ENCODE measurements around the gene NFATC4. TPM values are rescaled to one million over a fixed set of nuclear protein-coding genes. Genes with fewer than 3 reads are reported as not detected.

NFATC4 gene
- total RNA-seq, 1 experiment from 2014 or later: 10.7 TPM

DNA sequence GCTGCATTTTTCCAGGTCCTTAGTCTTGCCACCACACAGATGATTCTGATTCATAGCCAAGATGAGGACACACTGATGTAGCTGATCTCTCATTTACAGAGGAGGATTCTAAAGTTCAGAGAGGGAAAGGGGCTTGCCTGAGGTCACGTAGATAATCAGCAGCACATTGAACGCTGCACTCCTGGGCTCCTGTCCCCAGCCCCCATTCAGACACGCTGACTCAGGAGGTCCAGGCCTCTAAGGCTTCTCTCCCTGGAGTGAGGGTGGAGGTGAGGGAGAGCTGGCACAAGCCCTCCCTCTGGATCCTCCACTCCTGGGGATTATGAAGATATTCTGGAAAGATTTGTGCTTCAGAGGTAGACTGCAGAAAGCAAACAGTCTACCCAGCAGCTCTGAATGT is 10.3 kb downstream of the NFATC4 start:
- Mint-ChIP-seq H3K4me3 (ENCODE audit: low read depth, unreplicated experiment) (no peak overlapping the region), H3K36me3 (ENCODE audit: insufficient read depth, unreplicated experiment) (no peaks in the 10 kb centered on the region), H3K9me3 (ENCODE audit: low read depth, unreplicated experiment) (no peaks in the 10 kb centered on the region), H3K27ac (ENCODE audit: unreplicated experiment) (no peak overlapping the region), H3K4me1 (ENCODE audit: low read depth, unreplicated experiment) (no peaks in the 10 kb centered on the region), H3K27me3 (ENCODE audit: unreplicated experiment) (no peaks in the 10 kb centered on the region)
- no peak for DNase-seq
- no TSS peak for BruUV-seq (replicated peaks)
- TF ChIP-seq, protein P1, sequence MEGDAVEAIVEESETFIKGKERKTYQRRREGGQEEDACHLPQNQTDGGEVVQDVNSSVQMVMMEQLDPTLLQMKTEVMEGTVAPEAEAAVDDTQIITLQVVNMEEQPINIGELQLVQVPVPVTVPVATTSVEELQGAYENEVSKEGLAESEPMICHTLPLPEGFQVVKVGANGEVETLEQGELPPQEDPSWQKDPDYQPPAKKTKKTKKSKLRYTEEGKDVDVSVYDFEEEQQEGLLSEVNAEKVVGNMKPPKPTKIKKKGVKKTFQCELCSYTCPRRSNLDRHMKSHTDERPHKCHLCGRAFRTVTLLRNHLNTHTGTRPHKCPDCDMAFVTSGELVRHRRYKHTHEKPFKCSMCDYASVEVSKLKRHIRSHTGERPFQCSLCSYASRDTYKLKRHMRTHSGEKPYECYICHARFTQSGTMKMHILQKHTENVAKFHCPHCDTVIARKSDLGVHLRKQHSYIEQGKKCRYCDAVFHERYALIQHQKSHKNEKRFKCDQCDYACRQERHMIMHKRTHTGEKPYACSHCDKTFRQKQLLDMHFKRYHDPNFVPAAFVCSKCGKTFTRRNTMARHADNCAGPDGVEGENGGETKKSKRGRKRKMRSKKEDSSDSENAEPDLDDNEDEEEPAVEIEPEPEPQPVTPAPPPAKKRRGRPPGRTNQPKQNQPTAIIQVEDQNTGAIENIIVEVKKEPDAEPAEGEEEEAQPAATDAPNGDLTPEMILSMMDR (IDR thresholded peaks at IDR 0.05; ENCODE audit: unreplicated experiment): no peak
- intact Hi-C loops (cut with micrococcal nuclease; ENCODE audit: unreplicated experiment): no loop called here
- CTCF ChIA-PET: no interaction called here

DNA sequence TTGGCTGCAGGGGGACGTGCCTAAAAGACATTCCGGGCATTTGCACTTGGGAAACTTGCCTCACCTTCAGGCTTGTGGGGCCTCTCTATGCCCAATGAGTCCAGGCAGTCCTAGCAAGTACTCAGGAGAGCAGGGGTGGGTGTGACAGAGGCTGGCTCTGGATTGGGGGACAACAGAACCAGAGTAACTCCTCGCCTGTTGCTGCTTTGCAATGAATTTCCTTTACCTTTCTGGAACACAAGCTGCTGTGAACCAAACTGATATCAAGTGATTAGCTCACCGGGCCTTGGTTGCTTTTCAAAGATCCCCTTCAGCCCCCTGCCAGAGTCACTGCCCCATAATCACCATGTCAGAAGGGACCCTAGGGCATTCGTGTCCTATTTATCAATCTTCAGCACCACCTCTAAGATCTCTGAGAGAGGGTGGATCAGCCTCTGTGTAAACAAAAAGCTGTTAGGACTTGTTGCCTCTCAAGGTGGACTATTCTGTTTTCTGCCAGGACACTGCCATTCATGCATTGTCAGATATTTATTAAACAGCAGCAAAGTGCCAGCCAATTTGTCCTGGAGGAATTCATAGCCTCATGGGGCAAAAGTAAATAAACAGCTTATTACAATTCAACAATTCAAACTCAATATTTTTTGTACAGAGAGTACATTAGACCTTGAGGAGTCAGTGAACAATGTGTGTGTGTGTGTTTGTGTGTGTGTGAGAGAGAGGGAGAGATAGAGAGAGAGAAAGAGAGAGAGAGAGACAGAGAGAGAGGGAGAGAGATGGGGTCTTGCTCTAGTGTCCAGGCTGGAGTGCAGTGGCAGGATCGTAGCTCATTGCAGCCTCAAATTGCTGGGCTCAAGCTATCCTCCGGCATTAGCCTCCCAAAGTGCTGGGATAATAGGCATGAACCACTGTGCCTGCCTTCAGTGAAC is 11.3 kb downstream of the NFATC4 start:
- BruUV-seq (replicated peaks): no TSS peak
- Mint-ChIP-seq H3K9me3 (ENCODE audit: low read depth, unreplicated experiment) (no peaks in the 10 kb centered on the region), H3K27me3 (ENCODE audit: unreplicated experiment) (no peaks in the 10 kb centered on the region), H3K4me3 (ENCODE audit: low read depth, unreplicated experiment) (no peak overlapping the region), H3K27ac (ENCODE audit: unreplicated experiment) (no peak overlapping the region), H3K36me3 (ENCODE audit: insufficient read depth, unreplicated experiment) (no peaks in the 10 kb centered on the region), H3K4me1 (ENCODE audit: low read depth, unreplicated experiment) (no peaks in the 10 kb centered on the region)
- TF ChIP-seq, protein P1 (IDR thresholded peaks at IDR 0.05; ENCODE audit: unreplicated experiment): no peak
- CTCF ChIA-PET: interaction anchor here (1.4 kb wide), 1 partner anchor 13 kb away, joined by 7 read pairs; no protein-coding TSS in a partner anchor
- no peak for DNase-seq
- intact Hi-C loops (cut with micrococcal nuclease; ENCODE audit: unreplicated experiment): no loop called here

DNA sequence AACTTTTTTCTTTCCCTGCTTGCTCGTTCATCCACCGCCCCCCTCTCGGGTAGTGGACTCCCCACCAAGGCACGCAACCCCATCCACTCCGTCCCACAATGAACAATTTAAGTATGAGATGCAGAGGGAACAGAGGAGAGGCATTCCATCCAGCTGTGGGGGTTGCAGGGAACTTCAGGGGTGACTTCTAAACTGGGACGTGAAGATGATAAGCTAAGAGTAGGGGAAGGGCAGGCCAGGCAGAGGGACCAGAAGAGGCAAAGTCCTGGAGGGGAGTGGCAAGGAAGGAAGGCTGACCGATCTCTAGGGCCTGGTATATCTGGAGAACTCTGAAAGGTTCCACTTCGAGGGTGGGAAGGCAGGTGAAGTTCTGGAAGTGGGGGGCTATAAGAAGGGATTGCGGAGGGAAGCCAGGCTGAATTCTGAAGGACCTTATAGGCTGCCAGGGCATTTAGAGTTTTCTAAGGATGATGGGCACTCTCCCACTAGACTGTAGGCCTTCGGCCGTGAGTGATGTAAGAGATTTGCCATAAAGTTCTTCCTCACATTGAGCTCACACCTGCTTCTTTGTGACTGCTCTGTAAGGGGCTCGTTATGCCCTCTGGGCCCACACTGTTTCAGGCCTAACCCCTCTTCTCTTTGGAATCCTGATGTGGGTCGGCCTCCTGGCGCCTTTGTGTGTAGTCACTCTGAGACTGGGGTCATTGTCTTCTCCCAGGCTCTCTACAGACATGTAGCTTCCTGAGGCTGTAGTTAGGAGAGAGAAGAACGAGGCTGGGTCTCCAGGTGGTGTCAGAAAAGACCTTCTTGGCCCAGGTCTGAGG is 12.1 kb downstream of the NFATC4 start:
- Mint-ChIP-seq H3K9me3 (ENCODE audit: low read depth, unreplicated experiment) (no peaks in the 10 kb centered on the region), H3K36me3 (ENCODE audit: insufficient read depth, unreplicated experiment) (no peaks in the 10 kb centered on the region), H3K27ac (ENCODE audit: unreplicated experiment) (no peak overlapping the region), H3K4me3 (ENCODE audit: low read depth, unreplicated experiment) (no peak overlapping the region), H3K4me1 (ENCODE audit: low read depth, unreplicated experiment) (no peaks in the 10 kb centered on the region), H3K27me3 (ENCODE audit: unreplicated experiment) (no peaks in the 10 kb centered on the region)
- TF ChIP-seq, protein P1 (IDR thresholded peaks at IDR 0.05; ENCODE audit: unreplicated experiment): no peak
- intact Hi-C loops (cut with micrococcal nuclease; ENCODE audit: unreplicated experiment): no loop called here
- CTCF ChIA-PET: interaction anchor here (1.4 kb wide), 1 partner anchor 14 kb away, joined by 7 read pairs; no protein-coding TSS in a partner anchor
- no TSS peak for BruUV-seq (replicated peaks)
- DNase-seq: no peak

DNA sequence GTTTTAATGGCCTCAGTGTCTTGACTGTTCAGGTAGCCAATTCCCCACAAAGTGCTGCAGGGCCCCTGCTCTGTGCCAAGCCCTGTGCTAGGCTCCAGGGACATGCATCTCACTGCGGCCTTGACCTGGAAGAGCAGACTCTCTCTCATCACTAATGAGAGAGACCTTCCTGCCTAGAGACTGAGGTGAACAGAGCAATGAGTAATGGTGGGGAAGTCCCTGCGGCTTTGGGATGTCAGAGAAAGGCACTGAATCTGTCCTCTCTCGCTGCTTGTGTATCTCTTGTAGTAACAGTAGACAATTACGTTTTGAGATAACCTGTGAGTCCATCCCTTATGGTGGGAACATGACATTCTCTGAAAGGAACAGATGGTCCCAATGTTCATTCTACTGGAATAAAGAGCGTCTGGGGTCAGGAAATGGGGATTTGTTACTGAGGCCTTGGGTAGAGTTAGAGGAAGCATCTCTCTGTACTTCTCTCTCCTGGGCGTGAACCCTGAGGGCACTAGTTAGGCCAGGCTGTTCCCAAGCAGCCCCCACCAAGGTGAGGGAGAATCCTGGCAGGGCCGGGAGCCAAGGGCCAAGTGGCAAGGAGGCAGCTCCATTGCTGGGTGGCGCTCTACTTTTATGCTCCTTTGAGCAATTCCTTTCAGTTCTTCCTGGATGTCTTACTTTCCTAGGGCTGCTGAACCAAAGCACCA is 13.5 kb downstream of the NFATC4 start:
- no peak for DNase-seq
- CTCF ChIA-PET: no interaction called here
- no TSS peak for BruUV-seq (replicated peaks)
- Mint-ChIP-seq H3K36me3 (ENCODE audit: insufficient read depth, unreplicated experiment) (no peaks in the 10 kb centered on the region), H3K27me3 (ENCODE audit: unreplicated experiment) (no peaks in the 10 kb centered on the region), H3K4me3 (ENCODE audit: low read depth, unreplicated experiment) (no peak overlapping the region), H3K4me1 (ENCODE audit: low read depth, unreplicated experiment) (no peaks in the 10 kb centered on the region), H3K9me3 (ENCODE audit: low read depth, unreplicated experiment) (no peaks in the 10 kb centered on the region), H3K27ac (ENCODE audit: unreplicated experiment) (no peak overlapping the region)
- TF ChIP-seq, protein P1 (IDR thresholded peaks at IDR 0.05; ENCODE audit: unreplicated experiment): no peak
- intact Hi-C loops (cut with micrococcal nuclease; ENCODE audit: unreplicated experiment): no loop called here
